HG03571 (cell line): ENCODE data around the gene SEC14L5.
A peak's percentile ranks its signal among the peaks of the same experiment; 100 is the strongest.

Experiments used
- ATAC-seq: cut with Tn5 transposase; IDR thresholded peaks from one replicate; pipeline ENCODE4 v1.9.1; 2021; ENCODE audit not compliant: unreplicated experiment

The SEC14L5 gene

DNA sequence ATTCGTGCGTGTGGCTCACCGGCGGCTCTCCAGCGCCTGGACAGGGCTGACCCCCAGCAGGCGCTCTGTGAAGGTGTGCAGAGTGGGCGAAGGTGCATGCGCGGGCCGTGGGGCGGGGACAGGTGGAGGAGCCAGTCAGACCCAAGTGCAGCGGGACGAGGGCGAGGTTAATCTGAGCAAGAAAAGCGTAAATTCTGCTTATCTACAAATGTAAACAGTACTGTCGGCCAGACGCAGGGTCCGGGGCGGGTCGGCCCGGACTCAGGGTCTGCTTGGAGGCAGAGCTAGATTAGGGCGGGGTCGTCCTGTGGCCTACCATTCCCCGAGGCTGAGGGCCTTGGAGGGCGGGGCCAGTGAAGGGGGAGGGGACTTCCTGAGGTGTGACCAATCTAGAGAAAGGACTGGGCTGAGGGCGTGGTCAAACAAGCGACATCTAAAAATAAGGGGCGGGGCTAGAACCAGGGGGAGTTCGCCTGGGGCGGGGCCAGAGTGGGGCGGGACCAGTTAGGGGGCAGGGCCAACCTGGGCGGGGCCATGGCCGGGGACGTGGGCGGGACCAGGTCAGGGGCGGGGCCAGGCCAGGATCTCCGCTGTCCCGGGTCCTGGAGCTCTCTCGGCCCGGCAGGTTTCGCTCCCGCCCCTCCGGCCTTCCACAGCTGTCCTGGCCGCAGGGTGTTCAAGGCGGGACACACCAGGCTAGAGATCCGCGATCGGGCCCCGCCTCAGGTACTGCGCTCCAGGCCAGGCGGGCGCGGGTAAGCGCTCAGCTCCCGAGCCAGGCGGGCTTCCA is at the start of gene SEC14L5:
Gene SEC14L5 (plus strand): TSS at position 611 of the 790 bp plus-strand sequence. CDS start 994 bp downstream, outside the sequence.
- ATAC-seq: peak; percentile 75

DNA sequence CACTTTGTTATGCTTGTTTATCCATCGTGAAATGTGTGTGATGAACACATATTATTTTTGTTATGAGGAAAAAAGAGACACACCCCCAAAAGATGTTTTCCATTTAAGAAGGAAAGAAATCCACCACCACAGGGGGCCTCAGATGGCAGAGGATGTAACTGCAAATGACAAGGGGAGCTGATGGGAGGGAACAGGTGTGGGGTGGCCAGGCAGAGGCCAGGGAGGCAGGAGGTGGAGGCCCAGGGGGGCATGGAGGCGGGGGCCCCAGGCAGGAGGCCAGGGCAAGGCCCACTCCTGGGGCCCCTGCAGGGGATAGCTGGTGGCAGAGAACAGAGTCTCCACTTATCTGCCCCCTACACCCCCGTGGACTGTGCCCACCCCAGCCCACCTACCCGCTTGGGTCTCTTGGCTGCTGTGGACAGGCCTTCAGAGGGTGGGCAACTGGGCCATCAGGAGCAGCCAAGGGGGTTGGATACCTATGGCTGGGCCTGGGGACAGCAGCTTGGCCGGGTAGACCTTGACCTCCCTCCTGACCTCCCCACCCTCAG is 49.2 kb upstream of the SEC14L5 start:
- no peak for ATAC-seq

DNA sequence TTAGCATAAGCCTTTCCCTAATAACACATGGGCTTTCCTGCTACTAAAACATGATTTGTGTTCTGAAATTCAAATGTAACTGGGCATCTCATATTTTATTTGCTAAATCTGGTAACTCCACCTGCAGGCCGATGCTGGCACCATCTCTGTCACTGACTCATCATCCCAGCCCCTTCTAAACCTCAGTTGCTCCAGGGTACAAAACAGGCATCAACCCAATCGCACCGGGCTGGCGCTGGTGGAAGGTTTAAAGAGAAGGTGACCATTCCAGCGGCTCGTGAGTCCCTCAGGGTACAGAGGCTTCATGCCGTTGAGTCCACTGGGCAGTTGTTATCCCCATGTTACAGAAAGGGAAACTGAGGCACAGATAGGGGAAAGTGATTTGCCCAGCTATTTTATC is 48.3 kb upstream of the SEC14L5 start:
- ATAC-seq: no peak

DNA sequence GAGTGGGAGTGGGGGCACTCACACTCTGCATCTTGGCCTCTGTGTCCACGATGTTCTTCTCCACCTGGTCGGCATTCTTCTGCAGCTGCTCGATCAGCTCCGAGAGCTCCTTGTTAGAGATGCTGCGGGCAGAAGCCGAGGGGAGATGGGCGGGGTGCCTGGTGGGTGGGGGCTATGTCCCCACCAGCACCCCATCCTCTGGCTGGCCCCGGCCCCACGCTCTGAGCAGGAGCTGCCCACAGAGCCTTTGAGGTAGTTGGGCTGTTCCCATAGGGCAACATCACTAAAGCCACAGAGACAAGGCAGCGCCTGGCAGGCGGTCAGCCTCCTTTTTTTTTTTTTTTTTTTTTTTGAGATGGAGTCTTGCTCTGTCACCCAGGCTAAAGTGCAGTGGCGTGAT is 47.3 kb upstream of the SEC14L5 start:
- no peak for ATAC-seq

DNA sequence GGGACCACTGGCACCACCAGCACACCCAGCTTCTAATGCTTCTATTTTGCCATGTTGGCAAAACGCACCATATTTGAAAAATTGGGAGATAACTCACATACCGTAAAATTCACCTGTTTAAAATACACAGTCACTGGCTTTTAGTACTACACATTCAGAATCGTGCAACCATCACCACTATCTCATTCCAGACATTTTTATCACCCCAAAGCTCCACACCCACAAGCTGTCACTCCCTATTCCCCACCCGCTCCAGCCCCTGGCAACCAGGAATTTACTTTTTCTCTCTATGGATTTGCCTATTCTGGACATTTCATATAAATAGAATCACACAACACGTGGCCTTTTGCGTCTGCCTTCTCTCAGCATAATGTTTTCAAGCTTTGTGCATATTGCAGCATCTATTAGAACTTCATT is 46.2 kb upstream of the SEC14L5 start:
- ATAC-seq: no peak

DNA sequence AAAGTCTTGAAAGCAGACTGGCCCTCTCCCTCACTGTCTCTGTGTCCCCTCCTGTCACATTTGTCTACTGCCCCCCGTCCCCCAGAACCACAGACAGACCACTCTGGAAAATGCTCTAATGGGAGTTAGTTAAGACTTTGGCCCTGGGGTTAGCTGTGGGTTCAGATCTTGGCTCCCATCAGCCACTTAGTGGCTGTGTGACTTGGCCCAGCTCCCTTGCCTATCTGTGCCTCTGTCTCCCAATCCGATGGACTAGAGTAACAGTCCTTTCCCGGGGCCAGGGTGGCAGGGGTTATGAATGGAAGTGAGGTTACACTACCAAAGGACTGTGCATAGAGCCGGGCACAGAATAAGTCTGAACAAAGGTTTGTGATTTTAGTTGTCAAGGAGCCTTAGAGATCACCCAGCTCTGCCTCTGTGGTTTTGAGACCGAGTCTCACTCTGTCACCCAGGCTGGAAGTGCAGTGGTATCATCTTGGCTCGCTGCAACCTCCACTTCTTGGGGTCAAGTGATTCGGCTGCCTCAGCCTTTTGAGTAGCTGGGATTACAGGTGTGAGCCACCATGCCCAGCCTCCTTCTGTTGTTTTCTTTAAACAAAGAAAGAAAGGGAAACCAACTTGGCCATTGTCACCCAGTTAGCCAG is 44.9 kb upstream of the SEC14L5 start:
- no peak for ATAC-seq

DNA sequence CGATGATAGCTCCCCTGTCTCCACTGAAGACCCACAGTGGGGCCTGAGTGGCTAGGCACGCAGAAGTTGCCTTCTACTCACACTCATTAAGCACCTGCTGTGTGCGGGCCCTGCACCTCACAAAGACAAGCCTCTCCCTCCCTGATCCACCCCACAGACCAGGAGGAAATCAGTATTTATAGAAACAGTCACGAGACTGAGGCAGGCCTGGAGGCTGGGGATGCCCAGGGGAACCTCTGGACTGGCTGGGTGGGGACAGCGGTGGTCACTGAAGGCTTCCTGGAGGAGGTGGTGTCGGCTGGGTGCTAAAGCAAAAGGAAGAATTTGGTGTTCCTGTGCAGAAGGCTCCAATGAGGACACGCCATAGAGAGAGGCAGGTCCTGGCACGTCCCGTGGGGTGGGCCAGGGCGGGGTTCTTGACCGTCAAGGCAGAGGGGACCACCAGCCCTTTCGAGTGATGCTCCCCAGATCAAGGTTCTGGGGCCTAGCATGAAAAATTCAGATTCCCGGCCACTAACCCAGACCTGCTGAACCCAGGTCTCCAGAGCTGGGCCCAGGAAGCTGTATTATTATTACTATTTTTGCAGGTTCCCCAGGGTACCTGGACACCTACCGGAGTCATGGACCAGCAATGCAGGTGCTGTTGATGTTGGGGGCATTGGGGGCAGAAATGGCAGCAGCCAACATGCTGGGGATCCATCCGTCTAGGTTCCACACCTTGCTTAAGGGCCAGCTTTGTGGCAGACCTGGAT is 44.2 kb upstream of the SEC14L5 start:
- no peak for ATAC-seq

DNA sequence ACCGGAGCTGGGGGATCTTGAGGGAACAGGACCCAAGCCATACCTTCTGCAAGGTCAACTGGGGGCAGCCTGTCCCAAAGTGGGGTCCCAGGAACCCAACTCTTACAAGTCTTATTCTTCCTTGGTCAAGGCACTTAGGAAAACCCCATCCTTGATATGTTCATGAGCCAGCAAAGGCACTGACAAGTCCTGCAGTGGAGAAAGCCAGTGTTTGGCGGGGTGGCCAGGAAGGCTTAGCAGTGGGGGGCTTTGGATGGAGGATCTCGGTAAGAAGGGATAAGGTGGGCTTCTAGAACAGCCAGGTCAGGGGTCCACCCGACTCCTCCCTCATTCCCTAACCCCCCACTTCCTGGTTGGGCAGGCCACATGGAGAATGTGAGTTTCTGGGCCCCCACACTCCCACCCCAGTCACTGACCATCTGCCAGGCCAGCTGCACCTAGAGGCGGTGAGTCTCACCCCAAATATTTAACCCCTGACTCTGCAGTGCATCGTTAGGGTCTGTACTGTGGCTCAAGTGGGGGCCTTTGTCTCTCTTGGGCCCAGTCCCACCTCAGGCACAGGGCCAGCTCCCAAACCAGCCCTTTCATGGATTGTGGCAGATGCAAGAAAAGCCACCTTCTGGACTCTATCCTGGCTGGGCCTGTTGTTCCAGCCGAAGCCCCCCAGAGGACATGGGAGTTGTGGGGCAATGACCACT is 43.5 kb upstream of the SEC14L5 start:
- ATAC-seq: no peak

DNA sequence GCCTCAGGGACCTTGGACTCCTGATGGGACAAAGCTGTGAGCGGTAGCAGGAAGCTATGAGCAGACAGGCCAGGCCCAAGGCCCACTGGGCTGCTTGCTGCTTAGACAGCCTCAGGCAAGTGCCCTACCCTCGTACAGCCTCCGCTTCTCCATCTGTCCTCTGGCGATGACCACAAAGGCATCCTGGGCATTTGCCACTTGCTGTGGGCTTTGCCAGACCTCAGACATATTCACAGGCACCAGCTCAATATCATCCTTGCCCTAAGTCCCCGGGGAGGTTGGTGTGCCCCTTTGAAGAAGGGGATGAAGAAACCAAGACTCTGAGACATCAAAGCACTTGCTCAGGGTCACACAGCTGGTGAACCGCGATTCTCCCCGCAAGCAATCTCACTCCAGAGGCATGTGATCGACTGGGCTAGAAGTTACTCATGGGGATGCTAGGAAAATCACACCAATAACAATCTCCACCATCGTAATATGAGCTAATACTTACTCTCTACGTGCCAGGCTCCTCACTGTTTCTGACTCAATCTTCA is 42.8 kb upstream of the SEC14L5 start:
- ATAC-seq: no peak

DNA sequence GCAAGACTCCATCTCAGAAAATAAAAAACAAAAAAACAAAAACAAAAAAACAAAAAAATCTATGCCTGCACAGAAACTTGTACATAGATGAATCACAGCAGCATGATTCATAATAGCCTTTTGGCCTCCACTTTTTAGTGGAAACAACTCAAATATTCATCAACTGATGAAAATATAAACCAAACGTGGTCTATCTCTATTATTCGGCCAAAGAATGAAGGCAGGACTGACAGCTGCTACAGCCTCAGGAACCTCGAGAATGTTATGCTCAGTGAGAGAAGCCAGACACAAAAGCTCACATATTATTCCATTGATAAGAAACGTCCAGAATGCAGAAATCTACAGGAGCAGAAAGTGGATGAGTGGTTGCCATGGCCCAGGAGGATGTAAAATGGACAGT is 41.0 kb upstream of the SEC14L5 start:
- ATAC-seq: no peak

DNA sequence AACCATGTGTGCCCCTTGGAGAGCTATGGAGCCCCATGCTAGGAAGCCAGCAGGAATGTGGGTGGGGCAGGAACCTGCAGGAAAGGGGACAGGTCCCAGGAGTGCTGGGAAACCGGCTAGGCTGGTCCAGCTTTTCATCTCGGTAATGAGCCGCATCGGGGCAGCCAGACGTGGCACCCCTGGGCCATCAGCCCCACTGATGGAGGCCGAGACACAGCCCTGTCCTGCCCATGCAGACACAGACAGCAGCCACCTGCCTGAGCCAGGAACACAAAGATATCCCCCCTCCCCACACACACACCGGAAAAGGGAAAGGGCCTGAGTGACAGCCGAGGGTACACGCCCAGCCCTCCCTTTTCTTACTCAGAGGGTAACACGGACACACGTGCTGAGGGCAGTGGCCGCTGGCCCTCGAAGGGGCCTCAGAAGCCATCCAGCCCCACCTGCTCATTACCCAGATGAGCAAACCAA is 39.3 kb upstream of the SEC14L5 start:
- ATAC-seq: no peak

DNA sequence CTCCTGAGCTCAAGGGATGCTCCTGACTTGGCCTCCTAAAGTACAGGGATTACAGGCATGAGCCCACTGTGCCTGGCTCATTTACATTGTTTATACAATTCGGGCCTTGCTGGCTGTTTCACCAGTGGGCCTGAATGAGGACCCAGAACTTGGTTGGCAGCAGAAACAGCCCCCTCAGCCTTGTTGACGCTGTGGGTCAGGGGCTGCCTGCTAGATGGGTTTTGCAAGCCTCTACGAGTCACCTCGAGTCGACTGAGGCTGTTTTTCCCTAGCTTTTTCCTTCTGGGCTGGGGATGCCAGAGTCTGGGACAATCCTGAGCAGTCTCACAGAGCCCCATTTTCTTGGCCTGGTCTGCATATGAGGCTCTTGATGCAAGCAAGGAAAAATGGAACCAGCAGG is 37.3 kb upstream of the SEC14L5 start:
- ATAC-seq: no peak

DNA sequence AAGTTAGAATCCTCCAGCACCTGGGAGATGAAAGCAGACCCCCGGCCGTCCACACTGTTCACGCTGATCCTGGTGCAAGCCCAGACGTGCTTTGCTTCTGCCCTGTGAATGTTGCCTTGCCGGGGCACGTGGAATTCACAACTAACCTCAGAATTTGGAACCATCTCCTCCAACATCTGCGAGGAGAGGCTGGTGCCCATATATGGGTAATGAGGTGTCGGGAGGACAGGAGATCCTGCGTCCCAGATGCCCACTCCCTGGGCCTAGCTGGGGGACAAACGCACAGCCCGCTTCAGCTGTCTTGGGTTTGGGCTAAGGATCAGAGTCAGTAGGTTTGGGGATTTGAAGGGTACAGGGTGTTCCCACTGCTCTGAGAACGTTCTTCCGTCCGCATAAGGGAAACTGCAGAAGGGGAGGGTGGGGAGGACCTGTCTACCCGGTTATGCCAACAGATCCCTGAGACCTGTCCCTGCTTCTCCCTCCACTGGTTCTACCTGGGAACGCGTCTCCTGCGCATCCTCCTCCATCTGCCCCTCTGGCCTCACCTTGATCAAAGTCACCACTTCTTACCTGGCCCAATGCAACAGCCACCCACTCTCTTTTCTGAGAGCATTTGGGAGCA is 35.3 kb upstream of the SEC14L5 start:
- no peak for ATAC-seq

DNA sequence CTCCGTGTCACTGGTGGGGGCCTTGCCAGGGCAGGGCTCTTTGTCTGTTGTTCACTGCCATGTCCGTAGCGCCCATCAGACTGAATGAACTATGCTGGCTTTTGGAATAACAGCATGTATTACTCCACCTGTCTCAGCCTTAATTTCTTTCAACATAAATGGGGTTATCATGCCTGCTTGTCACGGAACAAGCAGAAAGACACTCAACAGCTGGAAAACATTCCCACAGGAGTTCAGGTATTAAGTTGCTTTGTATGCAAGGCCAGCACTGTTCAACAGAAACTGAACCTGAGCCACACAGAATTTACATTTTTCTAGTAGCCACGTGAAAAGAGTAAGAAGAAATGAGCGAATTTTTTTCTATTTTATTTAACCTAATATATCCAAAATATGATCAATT is 34.3 kb upstream of the SEC14L5 start:
- no peak for ATAC-seq

DNA sequence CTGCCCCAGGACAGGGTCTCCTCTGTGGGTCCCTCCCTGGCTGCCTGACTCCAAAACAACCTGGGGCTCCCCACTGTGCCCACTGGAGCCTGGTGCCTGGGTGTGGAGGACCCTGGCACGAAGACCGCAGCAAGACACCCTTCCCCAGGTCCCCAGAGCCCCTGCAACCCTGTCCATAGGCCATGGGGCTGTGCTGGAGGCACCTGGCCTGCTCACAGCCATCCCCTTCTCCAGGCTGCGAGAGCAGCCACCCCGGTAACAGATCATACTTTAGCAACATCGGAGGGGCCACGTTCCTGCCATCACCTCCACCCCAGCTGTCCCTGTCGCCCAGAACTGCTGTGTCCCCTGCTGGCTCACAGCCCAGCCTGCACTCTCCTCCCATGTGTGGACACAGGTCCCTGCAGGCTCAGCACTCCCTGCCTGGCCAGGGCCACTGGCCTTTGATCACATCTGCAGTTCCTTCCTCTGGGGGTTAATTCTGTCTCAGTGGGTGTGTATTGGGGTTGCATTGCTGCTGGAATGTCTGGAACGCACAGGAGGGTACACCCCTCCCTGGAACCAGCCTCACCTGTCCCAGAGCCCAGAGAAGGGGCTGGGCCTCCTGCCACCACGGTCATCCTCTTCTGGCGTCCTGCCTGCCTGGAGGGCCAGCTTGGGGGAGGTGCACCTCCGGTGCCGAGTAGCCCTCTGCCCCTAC is 33.4 kb upstream of the SEC14L5 start:
- ATAC-seq: no peak

DNA sequence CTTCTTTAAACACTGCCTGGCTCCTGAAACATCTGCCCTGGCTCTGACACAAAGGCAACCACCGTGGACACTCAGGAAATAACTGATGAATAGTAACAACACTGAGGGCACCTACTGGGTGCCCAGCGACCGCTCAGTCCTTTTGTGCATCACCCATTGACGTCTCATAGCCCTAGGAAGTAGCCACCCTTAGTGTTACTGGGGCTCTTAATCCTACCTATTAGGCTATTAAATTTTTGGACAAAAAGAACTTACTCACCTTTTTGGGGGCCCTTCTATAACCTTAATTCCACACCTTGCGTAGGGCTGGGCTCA is 32.9 kb upstream of the SEC14L5 start:
- ATAC-seq: no peak

DNA sequence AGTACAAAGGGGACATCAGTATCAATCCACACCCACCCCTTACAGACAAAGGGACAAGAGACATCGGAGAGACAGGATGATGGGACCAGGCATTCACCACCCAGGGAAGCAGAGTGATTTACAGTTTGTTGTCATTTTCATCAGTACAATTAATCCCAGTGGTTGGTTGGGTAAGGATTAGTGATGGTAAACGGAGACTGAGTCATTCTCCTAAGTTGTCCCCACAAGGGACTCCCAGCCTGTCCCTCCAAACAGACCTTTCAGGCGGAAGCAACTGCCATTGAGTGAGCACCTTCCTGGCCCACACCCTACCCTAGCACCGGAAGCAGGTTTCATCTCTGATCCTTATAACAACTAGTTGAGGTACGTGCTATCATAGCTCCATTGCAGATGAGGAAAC is 32.3 kb upstream of the SEC14L5 start:
- ATAC-seq: no peak

DNA sequence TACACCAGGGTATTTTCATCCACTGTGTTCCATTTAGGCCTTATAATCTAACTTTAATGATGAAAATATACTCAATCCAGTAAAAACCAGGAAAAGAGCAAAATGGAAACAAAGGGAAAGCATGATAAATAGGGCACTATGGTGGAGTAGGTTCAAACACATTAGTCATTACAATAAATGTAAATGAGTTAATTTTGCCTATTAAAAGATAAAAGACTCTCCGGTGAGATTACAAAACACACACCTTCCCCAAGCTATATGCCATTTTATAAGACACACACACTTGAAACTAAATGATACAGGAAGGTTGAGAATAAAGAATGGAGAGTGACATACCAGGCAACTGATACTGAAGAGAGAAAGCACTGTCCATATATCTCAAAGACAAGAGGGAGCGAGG is 31.2 kb upstream of the SEC14L5 start:
- no peak for ATAC-seq

DNA sequence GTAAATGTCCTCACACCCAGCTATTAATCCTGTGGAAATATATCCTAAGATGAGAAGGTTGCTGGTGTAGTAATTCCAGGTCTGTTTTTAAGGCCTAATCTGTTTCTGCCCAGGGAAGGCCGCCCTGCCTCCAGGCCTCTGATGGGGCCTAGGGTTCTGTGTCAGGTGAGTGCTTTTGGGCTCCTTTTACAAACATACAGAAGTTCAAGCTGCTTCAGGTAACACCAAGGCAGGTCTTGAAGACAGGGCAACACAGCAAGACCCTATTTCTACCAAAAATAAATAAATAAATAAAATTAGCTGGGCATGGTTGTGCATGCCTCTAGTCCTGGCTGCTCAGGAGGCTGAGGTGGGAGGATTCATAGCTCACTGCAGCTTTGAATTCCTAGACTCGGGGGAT is 30.5 kb upstream of the SEC14L5 start:
- no peak for ATAC-seq

DNA sequence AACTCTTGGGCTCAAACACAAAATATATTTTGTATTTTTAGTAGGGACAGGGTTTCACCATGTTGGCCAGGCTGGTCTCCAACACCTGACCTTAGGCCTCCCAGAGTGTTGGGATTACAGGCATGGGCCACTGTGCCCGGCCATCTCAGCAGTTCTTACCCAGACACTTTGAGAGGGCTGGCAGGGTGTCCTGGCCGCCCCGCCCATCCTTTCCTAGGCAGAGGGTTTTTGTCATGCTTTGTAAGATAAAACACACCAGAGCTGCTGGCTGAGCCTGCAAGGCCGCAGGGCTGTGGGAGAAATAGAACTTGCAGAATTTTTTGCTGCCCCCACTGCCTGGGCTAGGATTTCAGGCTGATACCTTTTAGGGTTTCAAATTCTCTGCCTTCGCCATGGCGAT is 29.9 kb upstream of the SEC14L5 start:
- no peak for ATAC-seq
